Measurements from ENCODE around the gene RSRC1. TPM values are rescaled to one million over a fixed set of nuclear protein-coding genes. Genes with fewer than 3 reads are reported as not detected.

Gene RSRC1
- total and polyA plus RNA-seq, 2 of the 13 experiments (the other 11 are each of a cell fraction or from before 2014, with no cell fraction given), result 4.9 to 63.0 TPM

GRCh38 chr3:158404131-158404718, 294.3 kb downstream of the RSRC1 start:
- DNase-seq (ENCODE audit: low spot score), result no peak
- ATAC-seq, result no peak
- no peak for FAIRE-seq
- H3K36me3 ChIP-seq (replicated peaks in 1 of 2; ENCODE audit: control insufficient read depth in 1 of 2, insufficient read depth in 2 of 2, low read length in 2 of 2), result no peaks in the 10 kb centered on the region
- no peak overlapping the region for H3K27ac ChIP-seq (ENCODE audit: extremely low read length, insufficient read depth, low read length)
- H3K4me1 ChIP-seq (ENCODE audit: insufficient read depth, low read length), result no peaks in the 10 kb centered on the region
- ChIA-PET POLR2A (no interaction called here), CTCF (ENCODE audit: low intra/inter-chr PET ratio, low total read pairs) (no interaction called here)
- intact Hi-C loops (cut with micrococcal nuclease; ENCODE audit: unreplicated experiment) (no loop called here), in situ Hi-C loops (cut with HindIII; ENCODE audit: extremely low pct_ligation_motif_present, low pct_unique_long_range_greater_than_20kb) (no loop called here)
- no peak overlapping the region for H3K9ac ChIP-seq (ENCODE audit: insufficient read depth, low read depth, low read length)
- no peaks in the 10 kb centered on the region for H3K9me3 ChIP-seq (ENCODE audit: low read length)
- no peak overlapping the region for H3K4me3 ChIP-seq (replicated peaks in 1 of 3; ENCODE audit: insufficient read depth in 1 of 3, low read depth in 2 of 3, low read length in 3 of 3)
- 87% methylated on average over 1 of the region's 1 CpG for WGBS (ENCODE audit: low lambda C conversion rate)
- no peaks in the 10 kb centered on the region for H3K79me2 ChIP-seq (ENCODE audit: insufficient read depth, low read length)
- no peak overlapping the region for H2AFZ ChIP-seq (ENCODE audit: low read length)
- H3K27me3 ChIP-seq (ENCODE audit: control insufficient read depth in 1 of 2, insufficient read depth in 2 of 2, low read length in 2 of 2), result no peaks in the 10 kb centered on the region
- H4K20me1 ChIP-seq (ENCODE audit: insufficient read depth, low read length), result no peaks in the 10 kb centered on the region; the same call in 1 of the 2 replicates
- no peak overlapping the region for H3K4me2 ChIP-seq (ENCODE audit: low read depth, low read length)
- BruUV-seq (replicated peaks), result no TSS peak
- TF ChIP-seq CREBL2 (CRISPR knock-in tag; IDR thresholded peaks at IDR 0.05; ENCODE audit: borderline replicate concordance) (no peak), RBAK (CRISPR knock-in tag; IDR thresholded peaks at IDR 0.05) (no peak), REL (CRISPR knock-in tag; conservative IDR thresholded peaks at IDR 0.05) (no peak), PHB2 (IDR thresholded peaks at IDR 0.05; ENCODE audit: partially characterized antibody) (no peak), RAD21 (CRISPR knock-in tag; IDR thresholded peaks at IDR 0.05) (no peak), TARDBP (CRISPR knock-in tag; IDR thresholded peaks at IDR 0.05) (no peak), GLI4 (CRISPR knock-in tag; IDR thresholded peaks at IDR 0.05; ENCODE audit: borderline replicate concordance) (no peak), BATF2 (CRISPR knock-in tag; IDR thresholded peaks at IDR 0.05) (no peak), NPAS2 (CRISPR knock-in tag; IDR thresholded peaks at IDR 0.05; ENCODE audit: borderline replicate concordance) (no peak), NR3C1 (CRISPR knock-in tag; IDR thresholded peaks at IDR 0.05) (no peak), ARHGAP35 (CRISPR knock-in tag; IDR thresholded peaks at IDR 0.05; ENCODE audit: borderline replicate concordance) (no peak), MAZ (IDR thresholded peaks at IDR 0.05; ENCODE audit: borderline replicate concordance, low read depth, low read length) (no peak), MAZ (CRISPR knock-in tag; IDR thresholded peaks at IDR 0.05; ENCODE audit: low read depth) (no peak), ZBTB7A (CRISPR knock-in tag; IDR thresholded peaks at IDR 0.05) (no peak)
- TF ChIP-seq, protein P1, sequence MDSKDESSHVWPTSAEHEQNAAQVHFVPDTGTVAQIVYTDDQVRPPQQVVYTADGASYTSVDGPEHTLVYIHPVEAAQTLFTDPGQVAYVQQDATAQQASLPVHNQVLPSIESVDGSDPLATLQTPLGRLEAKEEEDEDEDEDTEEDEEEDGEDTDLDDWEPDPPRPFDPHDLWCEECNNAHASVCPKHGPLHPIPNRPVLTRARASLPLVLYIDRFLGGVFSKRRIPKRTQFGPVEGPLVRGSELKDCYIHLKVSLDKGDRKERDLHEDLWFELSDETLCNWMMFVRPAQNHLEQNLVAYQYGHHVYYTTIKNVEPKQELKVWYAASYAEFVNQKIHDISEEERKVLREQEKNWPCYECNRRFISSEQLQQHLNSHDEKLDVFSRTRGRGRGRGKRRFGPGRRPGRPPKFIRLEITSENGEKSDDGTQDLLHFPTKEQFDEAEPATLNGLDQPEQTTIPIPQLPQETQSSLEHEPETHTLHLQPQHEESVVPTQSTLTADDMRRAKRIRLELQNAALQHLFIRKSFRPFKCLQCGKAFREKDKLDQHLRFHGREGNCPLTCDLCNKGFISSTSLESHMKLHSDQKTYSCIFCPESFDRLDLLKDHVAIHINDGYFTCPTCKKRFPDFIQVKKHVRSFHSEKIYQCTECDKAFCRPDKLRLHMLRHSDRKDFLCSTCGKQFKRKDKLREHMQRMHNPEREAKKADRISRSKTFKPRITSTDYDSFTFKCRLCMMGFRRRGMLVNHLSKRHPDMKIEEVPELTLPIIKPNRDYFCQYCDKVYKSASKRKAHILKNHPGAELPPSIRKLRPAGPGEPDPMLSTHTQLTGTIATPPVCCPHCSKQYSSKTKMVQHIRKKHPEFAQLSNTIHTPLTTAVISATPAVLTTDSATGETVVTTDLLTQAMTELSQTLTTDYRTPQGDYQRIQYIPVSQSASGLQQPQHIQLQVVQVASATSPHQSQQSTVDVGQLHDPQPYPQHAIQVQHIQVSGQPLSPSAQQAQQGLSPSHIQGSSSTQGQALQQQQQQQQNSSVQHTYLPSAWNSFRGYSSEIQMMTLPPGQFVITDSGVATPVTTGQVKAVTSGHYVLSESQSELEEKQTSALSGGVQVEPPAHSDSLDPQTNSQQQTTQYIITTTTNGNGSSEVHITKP (CRISPR knock-in tag; IDR thresholded peaks at IDR 0.05; ENCODE audit: low read depth), result no peak
- TF ChIP-seq, protein P2, sequence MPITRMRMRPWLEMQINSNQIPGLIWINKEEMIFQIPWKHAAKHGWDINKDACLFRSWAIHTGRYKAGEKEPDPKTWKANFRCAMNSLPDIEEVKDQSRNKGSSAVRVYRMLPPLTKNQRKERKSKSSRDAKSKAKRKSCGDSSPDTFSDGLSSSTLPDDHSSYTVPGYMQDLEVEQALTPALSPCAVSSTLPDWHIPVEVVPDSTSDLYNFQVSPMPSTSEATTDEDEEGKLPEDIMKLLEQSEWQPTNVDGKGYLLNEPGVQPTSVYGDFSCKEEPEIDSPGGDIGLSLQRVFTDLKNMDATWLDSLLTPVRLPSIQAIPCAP (CRISPR knock-in tag; IDR thresholded peaks at IDR 0.05; ENCODE audit: low read depth), result no peak

Measured in HepG2 (cell line).